ENCODE data around the gene ENPP6. TPM values are rescaled to one million over a fixed set of nuclear protein-coding genes. Genes with fewer than 3 reads are reported as not detected.

Gene ENPP6
- polyA plus RNA-seq, 1 of the 3 experiments (the other 2 are of a cell fraction) = not detected

DNA sequence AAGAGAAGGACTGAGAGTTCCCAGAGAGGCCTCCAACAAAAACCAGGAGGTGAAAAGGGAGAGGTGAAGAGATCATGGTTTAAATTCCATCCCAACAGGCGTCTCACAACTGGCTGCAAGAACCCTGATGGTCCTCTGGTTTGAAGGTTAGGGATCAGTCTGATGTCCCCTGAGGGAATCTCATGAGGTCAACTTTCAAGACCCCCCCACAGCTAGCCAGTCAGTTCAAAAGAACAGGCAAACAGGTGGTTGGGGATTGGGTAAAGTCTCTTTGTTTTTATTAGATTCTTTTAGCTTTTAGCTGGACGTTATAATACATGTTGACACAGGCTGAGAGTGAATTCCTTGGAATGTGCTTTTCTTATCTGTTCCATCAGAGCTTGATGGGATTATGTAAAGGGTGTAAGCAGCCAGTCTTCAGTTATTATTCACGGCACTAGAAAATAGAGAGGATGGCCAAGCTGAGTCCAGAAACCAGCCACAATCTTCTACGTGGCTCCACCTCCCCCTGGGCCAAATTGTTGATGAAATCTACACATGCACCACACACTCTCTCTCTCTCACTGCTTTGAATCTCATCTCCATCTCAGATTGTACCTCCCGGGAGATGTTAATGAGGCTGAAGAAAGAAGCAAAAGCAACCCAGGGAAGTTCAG is 20.8 kb downstream of the ENPP6 start:
- Histone ChIP-seq H3K27ac (ENCODE audit: low read depth in 2 of 2, low read length in 1 of 2) (no peak overlapping the region), H4K20me1 (ENCODE audit: insufficient read depth) (no peaks in the 10 kb centered on the region), H3K4me2 (no peak overlapping the region), H3K79me2 (ENCODE audit: insufficient read depth) (no peaks in the 10 kb centered on the region), H3K4me3 (ENCODE audit: low read depth in 2 of 2, low read length in 1 of 2) (no peak overlapping the region), H3K27me3 (ENCODE audit: insufficient read depth) (no peaks in the 10 kb centered on the region), H3K9me3 (no peaks in the 10 kb centered on the region), H3K9ac (no peak overlapping the region), H3K9me2 (no peaks in the 10 kb centered on the region), H3K4me1 (ENCODE audit: control insufficient read depth in 1 of 2, insufficient read depth in 2 of 2, low read depth in 1 of 2, low read length in 1 of 2) (no peaks in the 10 kb centered on the region; a peak in 1 of 4 replicates), H3K36me3 (replicated peaks in 1 of 2; ENCODE audit: control insufficient read depth in 1 of 2, insufficient read depth in 2 of 2, low read length in 1 of 2) (no peaks in the 10 kb centered on the region), H2AFZ (ENCODE audit: low read depth) (no peak overlapping the region), H3F3A (replicated peaks; ENCODE audit: insufficient read depth) (no peaks in the 10 kb centered on the region)
- WGBS (ENCODE audit: low lambda C conversion rate) = 36% methylated on average over 5 of the region's 5 CpGs
- ChIA-PET POLR2A (no interaction called here), CTCF (interaction anchor here (2.4 kb wide), 1 partner anchor 28 kb away, joined by 11 read pairs; no protein-coding TSS in a partner anchor)
- TF ChIP-seq RXRA (IDR thresholded peaks at IDR 0.05; ENCODE audit: borderline replicate concordance, low read depth) = no peak
- TF ChIP-seq NRF1 (IDR thresholded peaks at IDR 0.05; ENCODE audit: low read depth, low read length) = no peak
- TF ChIP-seq EZH2phosphoT487 (IDR thresholded peaks at IDR 0.05; ENCODE audit: borderline replicate concordance, low read depth) = no peak
- no peak for TF ChIP-seq FOSL2 (IDR thresholded peaks at IDR 0.05; ENCODE audit: borderline replicate concordance, low read depth)
- TF ChIP-seq FOXM1 (IDR thresholded peaks at IDR 0.05; ENCODE audit: low read depth) = no peak
- no peak for TF ChIP-seq MXI1 (IDR thresholded peaks at IDR 0.05; ENCODE audit: low read depth, low read length)
- no peak for TF ChIP-seq TAF1 (IDR thresholded peaks at IDR 0.05; ENCODE audit: borderline replicate concordance, low read depth, low read length)
- TF ChIP-seq SIN3A (IDR thresholded peaks at IDR 0.05; ENCODE audit: borderline replicate concordance, low read depth, low read length) = no peak
- TF ChIP-seq, protein P1, sequence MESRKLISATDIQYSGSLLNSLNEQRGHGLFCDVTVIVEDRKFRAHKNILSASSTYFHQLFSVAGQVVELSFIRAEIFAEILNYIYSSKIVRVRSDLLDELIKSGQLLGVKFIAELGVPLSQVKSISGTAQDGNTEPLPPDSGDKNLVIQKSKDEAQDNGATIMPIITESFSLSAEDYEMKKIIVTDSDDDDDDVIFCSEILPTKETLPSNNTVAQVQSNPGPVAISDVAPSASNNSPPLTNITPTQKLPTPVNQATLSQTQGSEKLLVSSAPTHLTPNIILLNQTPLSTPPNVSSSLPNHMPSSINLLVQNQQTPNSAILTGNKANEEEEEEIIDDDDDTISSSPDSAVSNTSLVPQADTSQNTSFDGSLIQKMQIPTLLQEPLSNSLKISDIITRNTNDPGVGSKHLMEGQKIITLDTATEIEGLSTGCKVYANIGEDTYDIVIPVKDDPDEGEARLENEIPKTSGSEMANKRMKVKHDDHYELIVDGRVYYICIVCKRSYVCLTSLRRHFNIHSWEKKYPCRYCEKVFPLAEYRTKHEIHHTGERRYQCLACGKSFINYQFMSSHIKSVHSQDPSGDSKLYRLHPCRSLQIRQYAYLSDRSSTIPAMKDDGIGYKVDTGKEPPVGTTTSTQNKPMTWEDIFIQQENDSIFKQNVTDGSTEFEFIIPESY (IDR thresholded peaks at IDR 0.05; ENCODE audit: borderline replicate concordance, low read depth) = no peak
- DNase-seq = no peak

DNA sequence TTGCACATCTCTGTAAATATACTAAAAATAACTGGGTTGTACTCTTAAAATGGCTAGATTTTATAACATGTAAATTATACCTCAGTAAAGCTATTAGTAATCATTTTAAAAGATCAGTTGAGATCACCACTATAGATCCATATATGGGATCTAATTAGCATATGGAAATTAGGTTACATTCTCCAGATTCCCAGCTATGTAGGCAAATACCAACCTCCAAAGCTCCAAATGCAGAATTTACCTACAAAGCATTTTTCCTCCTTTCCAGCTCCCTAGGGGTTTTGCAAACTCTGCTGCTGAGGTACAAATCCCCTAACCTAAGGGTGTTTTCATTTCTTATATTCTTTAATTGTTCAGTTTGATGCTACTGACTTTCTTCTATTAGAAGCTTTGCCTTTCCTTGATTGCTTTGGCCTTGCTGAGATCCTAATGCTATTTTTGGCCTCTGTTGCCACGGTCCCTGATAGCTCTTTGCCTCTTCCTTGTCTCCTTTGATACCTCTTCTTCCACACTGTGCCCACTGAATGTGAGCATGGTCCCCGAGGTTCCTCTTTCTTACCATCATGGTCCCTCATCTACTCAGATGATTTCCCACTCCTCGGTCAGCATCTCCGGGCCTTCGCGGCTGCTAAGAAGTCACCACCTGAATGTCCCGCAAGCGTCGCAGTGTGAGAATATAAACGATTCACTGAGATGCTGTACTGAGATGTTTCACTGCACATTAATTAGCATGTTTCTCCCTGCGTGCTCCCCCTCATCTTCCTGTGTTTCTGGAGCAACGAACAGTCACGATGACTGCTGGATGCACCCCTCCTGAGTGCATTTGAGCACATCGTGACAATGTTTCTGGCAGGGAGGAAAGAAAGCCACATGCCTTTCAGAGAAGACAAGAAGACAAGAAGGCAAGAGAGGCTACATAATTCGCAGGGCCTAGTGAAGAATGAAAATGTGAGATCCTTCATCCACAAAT is 23.8 kb downstream of the ENPP6 start:
- H3K27me3 ChIP-seq (ENCODE audit: insufficient read depth) = no peaks in the 10 kb centered on the region
- TF ChIP-seq, protein P2, sequence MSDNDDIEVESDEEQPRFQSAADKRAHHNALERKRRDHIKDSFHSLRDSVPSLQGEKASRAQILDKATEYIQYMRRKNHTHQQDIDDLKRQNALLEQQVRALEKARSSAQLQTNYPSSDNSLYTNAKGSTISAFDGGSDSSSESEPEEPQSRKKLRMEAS (IDR thresholded peaks at IDR 0.05; ENCODE audit: low read depth) = no peak
- TF ChIP-seq FOXM1 (IDR thresholded peaks at IDR 0.05; ENCODE audit: low read depth) = no peak
- TF ChIP-seq NRF1 (IDR thresholded peaks at IDR 0.05; ENCODE audit: low read depth, low read length) = no peak
- 60% methylated on average over 15 of the region's 15 CpGs for WGBS (ENCODE audit: low lambda C conversion rate)
- H2AFZ ChIP-seq (ENCODE audit: low read depth) = no peak overlapping the region
- no peak overlapping the region for H3K9ac ChIP-seq
- H3K4me1 ChIP-seq (ENCODE audit: control insufficient read depth in 1 of 2, insufficient read depth in 2 of 2, low read depth in 1 of 2, low read length in 1 of 2) = peaks cover 0 to 4% of the 10 kb centered on the region in 2 experiments; a peak in 1 of 4 replicates
- no peaks in the 10 kb centered on the region for H3K79me2 ChIP-seq (ENCODE audit: insufficient read depth)
- CTCF ChIA-PET = interaction anchor here (0.6 to 0.7 kb wide), 2 partner anchors 30 to 325 kb away, joined by 3 read pairs; no protein-coding TSS in a partner anchor
- H3K4me3 ChIP-seq (ENCODE audit: low read depth in 2 of 2, low read length in 1 of 2) = no peak overlapping the region
- POLR2A ChIA-PET = no interaction called here
- no peaks in the 10 kb centered on the region for H3K9me2 ChIP-seq
- no peak overlapping the region for H3K4me2 ChIP-seq
- H3K27ac ChIP-seq (ENCODE audit: low read depth in 2 of 2, low read length in 1 of 2) = no peak overlapping the region
- H3F3A ChIP-seq (replicated peaks; ENCODE audit: insufficient read depth) = no peaks in the 10 kb centered on the region
- H4K20me1 ChIP-seq (ENCODE audit: insufficient read depth) = no peaks in the 10 kb centered on the region
- no peaks in the 10 kb centered on the region for H3K9me3 ChIP-seq
- no peaks in the 10 kb centered on the region for H3K36me3 ChIP-seq (replicated peaks in 1 of 2; ENCODE audit: control insufficient read depth in 1 of 2, insufficient read depth in 2 of 2, low read length in 1 of 2)
- DNase-seq = no peak

All from SK-N-SH (cell line).